HEK293T (cell line): ENCODE results near the gene LEMD1.

Experiments used
- CTCF ChIA-PET: fragments of 350-600 bp; formaldehyde crosslinking; extraction: SDS; loops from one replicate; lab custom pipeline; 2021; ENCODE audit warnings: antibody characterized with exemption, inconsistent platforms; lab: Yijun Ruan, JAX
- POLR2A ChIA-PET: fragments of 350-600 bp; formaldehyde crosslinking; extraction: SDS; loops from one replicate; lab custom pipeline; 2020; ENCODE audit warnings: antibody characterized with exemption, inconsistent platforms; lab: Yijun Ruan, JAX
- DNase-seq: peaks from one replicate; pipeline ENCODE4 v3.0.0; 2012; ENCODE audit warnings: mixed read lengths; ENCODE audit errors: extremely low spot score
- ARNT ChIP-seq: fragments of 450-650 bp; IDR thresholded peaks from 2 replicates; pipeline ENCODE4 v1.6.1; 2017; ENCODE audit warnings: mild to moderate bottlenecking
- BHLHE40 ChIP-seq: fragments of 450-650 bp; IDR thresholded peaks from 2 replicates; pipeline ENCODE4 v1.6.1; 2016; ENCODE audit warnings: mild to moderate bottlenecking, moderate library complexity, borderline replicate concordance
- CTBP1 ChIP-seq: fragments of 450-650 bp; IDR thresholded peaks from 2 replicates; pipeline ENCODE4 v1.6.1; 2016; ENCODE audit warnings: borderline replicate concordance
- ELF4 ChIP-seq: fragments of 450-650 bp; IDR thresholded peaks from 2 replicates; pipeline ENCODE4 v1.6.1; 2017; ENCODE audit warnings: antibody characterized with exemption
- FOXA1 ChIP-seq: fragments of 450-650 bp; IDR thresholded peaks from 2 replicates; pipeline ENCODE4 v1.6.1; 2016; ENCODE audit warnings: mild to moderate bottlenecking
- FOXK2 ChIP-seq: fragments of 450-650 bp; IDR thresholded peaks from 2 replicates; pipeline ENCODE4 v1.6.1; 2016; ENCODE audit warnings: mild to moderate bottlenecking
- FOXM1 ChIP-seq: fragments of 450-650 bp; IDR thresholded peaks from 2 replicates; pipeline ENCODE4 v1.6.1; 2017; ENCODE audit warnings: mild to moderate bottlenecking, borderline replicate concordance
- HDGF ChIP-seq: fragments of 450-650 bp; IDR thresholded peaks from 2 replicates; pipeline ENCODE4 v1.6.1; 2017; ENCODE audit warnings: antibody characterized with exemption, borderline replicate concordance
- L3MBTL2 ChIP-seq: fragments of 450-650 bp; conservative IDR thresholded peaks from 2 replicates; pipeline ENCODE4 v1.6.1; 2016; ENCODE audit warnings: mild to moderate bottlenecking
- LEF1 ChIP-seq: fragments of 450-650 bp; IDR thresholded peaks from 2 replicates; pipeline ENCODE4 v1.6.1; 2017; ENCODE audit warnings: mild to moderate bottlenecking, borderline replicate concordance
- NFRKB ChIP-seq: fragments of 450-650 bp; IDR thresholded peaks from 2 replicates; pipeline ENCODE4 v1.6.1; 2016; ENCODE audit warnings: mild to moderate bottlenecking, moderate library complexity
- SP1 ChIP-seq: fragments of 450-650 bp; IDR thresholded peaks from 2 replicates; pipeline ENCODE4 v1.6.1; 2017
- SUZ12 ChIP-seq: fragments of 450-650 bp; IDR thresholded peaks from 2 replicates; pipeline ENCODE4 v1.6.1; 2016; ENCODE audit warnings: mild to moderate bottlenecking
- TARDBP ChIP-seq: fragments of 450-650 bp; IDR thresholded peaks from 2 replicates; pipeline ENCODE4 v1.6.1; 2016
- ZNF384 ChIP-seq: fragments of 450-650 bp; IDR thresholded peaks from 2 replicates; pipeline ENCODE4 v1.6.1; 2016
- TF ChIP-seq, protein P1 (sequence below): fragments of 450-650 bp; IDR thresholded peaks from 2 replicates; pipeline ENCODE4 v1.6.1; 2016

The LEMD1 gene

GRCh38 chr1:205430696-205431305 lies 8.9 kb upstream of the LEMD1 start:
- ChIA-PET POLR2A (no interaction called here), CTCF (interaction anchor here (0.5 to 1.7 kb wide), 26 partner anchors 9 to 502 kb away, joined by 3 to 11 read pairs (median 4); partner anchors contain the start of gene LEMD1)
- peak; percentile 84 for DNase-seq
- TF ChIP-seq, protein P1, sequence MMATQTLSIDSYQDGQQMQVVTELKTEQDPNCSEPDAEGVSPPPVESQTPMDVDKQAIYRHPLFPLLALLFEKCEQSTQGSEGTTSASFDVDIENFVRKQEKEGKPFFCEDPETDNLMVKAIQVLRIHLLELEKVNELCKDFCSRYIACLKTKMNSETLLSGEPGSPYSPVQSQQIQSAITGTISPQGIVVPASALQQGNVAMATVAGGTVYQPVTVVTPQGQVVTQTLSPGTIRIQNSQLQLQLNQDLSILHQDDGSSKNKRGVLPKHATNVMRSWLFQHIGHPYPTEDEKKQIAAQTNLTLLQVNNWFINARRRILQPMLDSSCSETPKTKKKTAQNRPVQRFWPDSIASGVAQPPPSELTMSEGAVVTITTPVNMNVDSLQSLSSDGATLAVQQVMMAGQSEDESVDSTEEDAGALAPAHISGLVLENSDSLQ: peak; percentile 32; the same call in 1 of the 2 replicates
- TF ChIP-seq FOXM1: 0 out of 2 replicates have a peak, but pooled peaks have one; percentile 27
- no peak for TF ChIP-seq SP1
- TF ChIP-seq ZNF384: no peak
- peak; percentile 63 for TF ChIP-seq L3MBTL2
- no peak for TF ChIP-seq CTBP1

- TF ChIP-seq, protein P1: no peak
- no peak for TF ChIP-seq ARNT
- no peak for TF ChIP-seq ZNF384
- TF ChIP-seq ELF4: no peak
- no peak for TF ChIP-seq L3MBTL2
- no peak for TF ChIP-seq TARDBP
- POLR2A ChIA-PET: interaction anchor here (0.7 kb wide), 1 partner anchor 76 kb away, joined by 3 read pairs; no protein-coding TSS in a partner anchor
- CTCF ChIA-PET: interaction anchor here (0.6 to 1.7 kb wide), 22 partner anchors 8 to 205 kb away, joined by 3 to 11 read pairs (median 4); partner anchors contain the start of gene LEMD1
- no peak for DNase-seq
Observed at GRCh38 chr1:205429762-205430695, 8.2 kb upstream of the LEMD1 start.

- ChIA-PET CTCF (interaction anchor here (0.6 to 0.9 kb wide), 2 partner anchors 14 to 429 kb away, joined by 3 to 4 read pairs; no protein-coding TSS in a partner anchor), POLR2A (no interaction called here)
- TF ChIP-seq HDGF (no peak), SP1 (no peak), L3MBTL2 (no peak), NFRKB (no peak), TARDBP (no peak), ELF4 (no peak), ARNT (no peak), SUZ12 (no peak)
- no peak for DNase-seq
Observed at GRCh38 chr1:205424901-205425600, 3.2 kb upstream of the LEMD1 start.

DNA sequence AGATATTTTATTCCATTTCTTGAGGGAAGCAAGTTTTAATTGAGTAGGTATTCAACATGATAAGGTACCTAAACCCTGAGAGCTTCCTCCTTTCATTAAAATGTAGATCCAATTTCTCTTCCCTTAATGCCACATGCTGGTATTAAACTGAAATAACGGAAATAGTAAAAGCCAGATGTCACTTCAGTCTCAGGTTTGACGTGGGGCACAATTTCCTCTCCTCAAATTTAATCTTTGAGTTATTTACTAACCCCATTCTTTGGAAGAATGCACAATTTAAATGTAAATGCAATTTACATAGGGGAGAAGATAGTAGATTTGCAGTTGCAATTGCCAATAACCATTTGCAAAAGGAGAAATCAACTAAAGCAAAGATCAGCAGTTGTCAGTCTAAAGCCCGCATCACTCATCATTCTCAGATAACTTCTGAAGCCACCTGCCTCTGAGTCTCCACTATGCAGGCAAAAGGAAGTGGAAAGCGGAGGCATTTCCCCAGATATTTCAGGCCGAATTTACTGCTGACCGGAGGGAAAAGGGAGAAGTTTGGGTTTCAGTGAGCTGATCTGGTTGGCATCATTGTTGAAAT lies 2.1 kb upstream of the LEMD1 start:
- TF ChIP-seq BHLHE40: no peak
- TF ChIP-seq FOXM1: no peak
- no peak for TF ChIP-seq NFRKB
- TF ChIP-seq SUZ12: no peak
- no peak for TF ChIP-seq HDGF
- TF ChIP-seq ARNT: no peak
- no peak for TF ChIP-seq FOXA1
- TF ChIP-seq L3MBTL2: no peak
- no peak for TF ChIP-seq SP1
- TF ChIP-seq TARDBP: no peak
- no peak for TF ChIP-seq ZNF384
- TF ChIP-seq CTBP1: no peak
- no peak for TF ChIP-seq FOXK2
- TF ChIP-seq, protein P1: no peak
- TF ChIP-seq LEF1: no peak
- no peak for TF ChIP-seq ELF4
- POLR2A ChIA-PET: no interaction called here
- CTCF ChIA-PET: interaction anchor here (0.9 kb wide), 2 partner anchors 15 kb away, joined by 4 read pairs; no protein-coding TSS in a partner anchor
- no peak for DNase-seq

- no peak for DNase-seq
- TF ChIP-seq TARDBP: no peak
- no peak for TF ChIP-seq LEF1
- TF ChIP-seq ARNT: no peak
- TF ChIP-seq ELF4: no peak
- no peak for TF ChIP-seq BHLHE40
- TF ChIP-seq SUZ12: no peak
- TF ChIP-seq CTBP1: no peak
- no peak for TF ChIP-seq FOXK2
- no peak for TF ChIP-seq FOXM1
- TF ChIP-seq NFRKB: no peak
- TF ChIP-seq HDGF: no peak
- TF ChIP-seq ZNF384: no peak
- CTCF ChIA-PET: interaction anchor here (0.9 kb wide), 1 partner anchor 16 kb away, joined by 4 read pairs; no protein-coding TSS in a partner anchor
- POLR2A ChIA-PET: no interaction called here
Observed at GRCh38 chr1:205422993-205423642, 1.3 kb upstream of the LEMD1 start.
